HG03354 (cell line): Measurements from ENCODE around the gene TK1.
A peak's percentile ranks its signal among the peaks of the same experiment; 100 is the strongest.

Experiments
- ATAC-seq: cut with Tn5 transposase; IDR thresholded peaks from one replicate; pipeline ENCODE4 v1.9.1; 2021; ENCODE audit warnings: mild to moderate bottlenecking; ENCODE audit not compliant: unreplicated experiment, poor library complexity, severe bottlenecking

The TK1 gene

DNA sequence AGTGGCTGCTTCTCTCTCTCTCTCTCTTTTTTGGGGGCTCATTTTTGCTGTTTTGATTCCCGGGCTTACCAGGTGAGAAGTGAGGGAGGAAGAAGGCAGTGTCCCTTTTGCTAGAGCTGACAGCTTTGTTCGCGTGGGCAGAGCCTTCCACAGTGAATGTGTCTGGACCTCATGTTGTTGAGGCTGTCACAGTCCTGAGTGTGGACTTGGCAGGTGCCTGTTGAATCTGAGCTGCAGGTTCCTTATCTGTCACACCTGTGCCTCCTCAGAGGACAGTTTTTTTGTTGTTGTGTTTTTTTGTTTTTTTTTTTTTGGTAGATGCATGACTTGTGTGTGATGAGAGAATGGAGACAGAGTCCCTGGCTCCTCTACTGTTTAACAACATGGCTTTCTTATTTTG, 36.9 kb upstream of the TK1 start:
- ATAC-seq: no peak

DNA sequence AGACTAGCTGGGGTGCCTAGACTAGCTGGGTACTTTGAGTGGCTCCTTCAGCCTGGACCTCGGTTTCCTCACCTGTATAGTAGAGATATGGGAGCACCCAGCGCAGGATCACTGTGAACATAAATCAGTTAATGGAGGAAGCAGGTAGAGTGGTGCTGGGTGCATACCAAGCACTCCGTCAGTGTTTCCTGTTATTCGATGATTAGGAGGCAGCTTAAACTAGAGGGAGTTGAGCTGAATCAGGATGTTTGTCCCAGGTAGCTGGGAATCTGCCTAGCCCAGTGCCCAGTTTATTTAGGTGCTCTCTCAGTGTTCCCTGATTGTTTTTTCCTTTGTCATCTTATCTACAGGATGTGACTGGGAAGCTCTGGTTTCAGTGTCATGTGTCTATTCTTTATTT, 36.2 kb upstream of the TK1 start:
- no peak for ATAC-seq

DNA sequence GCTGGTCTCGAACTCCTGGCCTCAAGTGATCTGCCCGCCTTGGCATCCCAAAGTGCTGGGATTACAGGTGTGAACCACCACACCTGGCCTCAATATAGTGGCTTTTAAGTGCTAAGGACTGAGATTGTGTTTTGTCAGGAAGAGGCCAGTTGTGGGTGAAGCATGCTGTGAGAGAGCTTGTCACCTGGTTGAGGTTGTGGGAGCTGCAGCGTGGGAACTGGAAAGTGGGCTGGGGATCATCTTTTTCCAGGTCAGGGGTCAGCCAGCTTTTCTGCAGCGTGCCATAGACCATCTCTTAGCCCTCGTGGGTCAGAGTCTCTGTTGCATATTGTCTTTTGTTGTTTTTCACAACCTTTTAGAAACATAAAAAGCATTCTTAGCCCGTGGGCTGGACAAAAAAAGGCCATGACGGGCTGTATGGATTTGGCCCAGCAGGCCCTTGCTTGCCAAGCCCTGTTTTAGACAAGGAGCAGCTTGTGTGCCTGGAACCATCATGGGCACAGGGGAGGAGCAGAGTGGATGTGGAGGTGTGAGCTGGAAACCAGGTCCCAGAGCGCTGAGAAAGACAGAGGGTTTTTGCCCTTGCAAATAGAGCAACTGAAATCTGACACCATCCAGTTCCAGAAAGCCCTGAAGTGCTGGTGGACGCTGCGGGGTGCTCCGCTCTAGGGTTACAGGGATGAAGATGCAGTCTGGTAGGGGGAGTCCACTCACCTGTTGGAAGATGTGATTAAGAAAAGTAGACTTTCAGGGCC, 32.7 kb upstream of the TK1 start:
- no peak for ATAC-seq

DNA sequence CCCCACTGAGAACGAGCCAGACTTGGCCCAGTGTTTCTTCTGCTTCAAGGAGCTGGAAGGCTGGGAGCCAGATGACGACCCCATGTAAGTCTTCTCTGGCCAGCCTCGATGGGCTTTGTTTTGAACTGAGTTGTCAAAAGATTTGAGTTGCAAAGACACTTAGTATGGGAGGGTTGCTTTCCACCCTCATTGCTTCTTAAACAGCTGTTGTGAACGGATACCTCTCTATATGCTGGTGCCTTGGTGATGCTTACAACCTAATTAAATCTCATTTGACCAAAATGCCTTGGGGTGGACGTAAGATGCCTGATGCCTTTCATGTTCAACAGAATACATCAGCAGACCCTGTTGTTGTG, 27.8 kb upstream of the TK1 start:
- ATAC-seq: no peak

- peak; percentile 93 for ATAC-seq
Measured at GRCh38 chr17:78214016-78214705, 27.3 kb upstream of the TK1 start, which contains the start of gene BIRC5. Gene BIRC5, plus strand, starts transcription at chr17:78214253. Its CDS starts 64 bp downstream, at chr17:78214317.

- ATAC-seq: no peak
Measured at GRCh38 chr17:78211032-78211431, 24.2 kb upstream of the TK1 start.

GRCh38 chr17:78210111-78210510, 23.3 kb upstream of the TK1 start:
- ATAC-seq: no peak

DNA sequence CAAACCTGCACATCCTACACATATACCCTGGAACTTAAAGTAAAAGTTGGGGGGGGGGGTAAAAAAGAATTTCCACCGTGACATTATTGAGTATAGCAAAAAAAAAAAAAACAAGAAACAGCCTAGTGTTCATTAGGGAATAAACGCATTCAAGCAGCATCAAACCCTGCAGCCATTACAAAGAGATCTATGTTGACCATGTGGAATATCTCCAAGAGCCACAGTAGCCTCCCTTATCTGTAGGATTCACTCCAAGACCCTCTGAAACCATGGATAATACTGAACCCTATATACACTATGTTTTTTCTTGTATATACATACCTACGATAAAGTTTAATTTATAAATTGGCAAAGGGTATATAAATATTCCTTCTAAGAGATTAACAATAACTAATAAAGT, 21.6 kb upstream of the TK1 start:
- no peak for ATAC-seq

DNA sequence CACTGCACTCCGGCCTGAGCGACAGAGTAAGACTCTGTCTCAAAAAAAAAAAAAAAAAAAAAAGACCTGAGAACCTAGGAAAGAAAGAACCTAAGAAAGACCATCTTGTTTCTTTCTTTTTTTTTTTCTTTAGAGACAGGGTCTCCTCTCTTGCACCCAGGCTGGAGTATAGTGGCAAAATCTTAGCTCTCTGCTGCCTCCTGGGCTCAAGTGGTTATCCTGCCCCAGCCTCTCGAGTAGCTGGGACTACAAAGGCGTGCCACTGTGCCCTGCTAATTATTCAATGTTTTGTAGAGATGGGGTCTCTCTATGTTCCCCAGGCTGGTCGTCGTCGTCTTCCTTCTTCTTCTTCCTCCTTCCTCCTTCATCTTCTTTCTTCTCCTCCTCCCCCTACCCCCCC, 19.4 kb upstream of the TK1 start:
- ATAC-seq: no peak

DNA sequence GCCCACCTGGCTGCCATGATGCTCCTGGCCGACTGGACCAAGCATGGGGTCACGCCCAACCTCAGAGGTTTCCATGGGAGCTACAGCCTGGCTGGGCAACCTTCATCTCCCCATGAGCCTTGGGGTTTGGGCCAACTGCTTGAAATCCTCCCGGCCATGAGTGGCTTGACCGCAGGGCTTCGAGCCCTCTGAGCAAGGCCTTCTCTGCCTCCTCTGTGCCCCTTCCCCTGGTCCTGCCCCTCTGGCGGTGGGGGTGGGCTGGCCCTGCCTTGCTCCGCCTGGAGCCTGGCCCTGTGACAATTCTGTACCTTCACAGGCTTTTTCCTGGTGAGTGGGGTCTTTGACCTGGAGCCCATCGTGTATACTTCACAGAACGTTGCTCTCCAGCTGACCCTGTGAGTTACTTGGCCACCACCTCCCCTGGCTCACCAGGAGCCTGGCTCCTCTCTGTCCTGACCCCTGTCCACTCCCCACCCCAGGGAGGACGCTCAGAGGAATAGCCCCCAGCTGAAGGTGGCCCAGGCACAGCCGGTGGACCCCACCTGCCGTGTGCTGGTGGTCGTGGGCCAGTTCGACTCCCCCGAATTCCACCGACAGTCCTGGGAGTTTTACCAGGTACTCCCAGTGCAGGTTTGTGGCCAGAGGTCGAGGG, 18.4 kb upstream of the TK1 start:
- no peak for ATAC-seq

DNA sequence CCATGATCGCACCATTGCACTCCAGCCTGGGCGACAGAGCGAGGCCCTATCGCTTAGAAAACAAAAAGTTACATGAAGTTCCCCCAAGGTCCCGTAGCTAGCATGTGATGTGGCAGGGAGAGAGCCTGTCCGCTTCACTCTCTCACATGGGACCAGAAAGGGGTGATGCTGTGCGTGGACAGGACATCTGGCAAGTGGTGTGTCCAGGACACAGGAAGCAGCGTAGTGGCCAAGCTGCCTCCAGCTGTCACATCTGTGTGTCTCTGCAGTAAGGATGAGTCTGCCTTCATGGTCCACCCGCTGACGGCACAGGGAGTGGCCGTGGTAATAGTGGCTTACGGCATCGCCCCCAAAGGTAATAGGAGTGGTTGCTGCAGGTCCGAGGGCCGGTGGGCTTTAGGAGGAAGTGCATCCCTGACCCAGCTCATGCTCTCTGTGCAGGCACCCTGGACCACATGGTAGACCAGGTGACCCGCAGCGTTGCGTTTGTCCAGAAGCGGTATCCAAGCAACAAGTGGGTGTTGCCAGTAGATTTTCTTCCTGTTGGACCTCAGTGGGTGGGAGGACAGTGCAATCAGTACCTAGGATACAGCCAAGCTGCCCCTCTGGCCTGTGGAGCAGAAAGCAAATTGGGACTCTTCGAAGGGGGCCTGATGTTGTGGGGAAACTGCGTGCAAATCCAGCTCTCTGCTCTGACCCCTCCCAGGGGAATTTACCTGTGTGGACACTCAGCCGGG, 17.7 kb upstream of the TK1 start:
- no peak for ATAC-seq

DNA sequence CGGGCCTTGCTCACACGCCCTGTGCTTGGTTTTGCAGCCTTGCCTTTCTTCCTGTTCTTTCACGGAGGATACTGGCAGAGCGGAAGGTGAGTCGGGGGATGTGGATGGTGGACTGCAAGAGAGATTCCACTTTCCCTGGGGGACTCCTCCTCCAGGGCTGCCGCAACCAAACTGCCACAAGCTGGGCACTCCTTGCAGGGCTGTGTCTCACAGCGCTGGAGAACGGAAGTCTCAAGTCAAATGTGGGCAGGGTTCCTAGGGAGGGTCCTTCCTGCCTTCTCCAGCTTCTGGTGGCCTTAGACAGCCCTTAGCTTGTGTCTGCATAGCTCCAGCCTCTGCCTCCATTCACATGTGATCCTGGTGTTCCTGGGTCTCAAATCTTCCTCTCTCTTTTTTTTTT, 15.8 kb upstream of the TK1 start:
- no peak for ATAC-seq

GRCh38 chr17:78200451-78200850, 13.6 kb upstream of the TK1 start:
- ATAC-seq: no peak

- no peak for ATAC-seq
Measured at GRCh38 chr17:78197147-78197832, 10.4 kb upstream of the TK1 start.

GRCh38 chr17:78196716-78197115, 9.9 kb upstream of the TK1 start:
- ATAC-seq: no peak

DNA sequence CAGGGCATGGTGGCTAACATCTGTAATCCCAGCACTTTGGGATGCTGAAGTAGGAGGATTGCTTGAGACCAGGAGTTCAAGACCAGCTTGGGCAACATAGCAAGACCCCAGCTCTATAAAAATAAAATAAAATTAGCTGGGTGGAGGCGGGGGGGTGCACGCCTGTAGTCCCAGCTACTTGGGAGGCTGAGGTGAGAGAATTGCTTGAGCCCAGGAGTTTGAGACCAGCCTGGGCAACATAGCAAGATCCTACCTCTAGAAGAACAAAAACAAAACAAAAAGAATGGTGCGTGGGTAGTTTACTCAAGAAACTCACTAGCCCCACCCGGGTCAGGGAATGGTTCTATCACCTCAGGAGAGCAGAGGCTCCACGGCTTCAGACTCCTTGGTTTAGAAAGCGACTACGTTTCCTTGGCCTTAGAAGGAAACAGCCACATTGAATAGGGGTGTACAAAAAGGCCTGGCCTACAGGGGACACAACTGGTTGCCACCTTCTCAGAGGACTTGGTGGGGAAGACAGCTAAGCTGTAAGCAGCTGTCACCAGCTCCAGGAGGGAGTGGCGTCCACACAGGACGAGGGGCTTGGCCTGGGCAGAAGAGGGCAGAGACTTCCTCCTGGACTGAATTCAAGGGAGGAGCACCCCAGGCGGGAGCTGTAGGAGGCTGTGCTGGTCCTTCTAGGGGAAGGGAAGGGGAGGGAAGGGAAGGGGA, 716 bp downstream of the TK1 start:
- ATAC-seq: no peak

DNA sequence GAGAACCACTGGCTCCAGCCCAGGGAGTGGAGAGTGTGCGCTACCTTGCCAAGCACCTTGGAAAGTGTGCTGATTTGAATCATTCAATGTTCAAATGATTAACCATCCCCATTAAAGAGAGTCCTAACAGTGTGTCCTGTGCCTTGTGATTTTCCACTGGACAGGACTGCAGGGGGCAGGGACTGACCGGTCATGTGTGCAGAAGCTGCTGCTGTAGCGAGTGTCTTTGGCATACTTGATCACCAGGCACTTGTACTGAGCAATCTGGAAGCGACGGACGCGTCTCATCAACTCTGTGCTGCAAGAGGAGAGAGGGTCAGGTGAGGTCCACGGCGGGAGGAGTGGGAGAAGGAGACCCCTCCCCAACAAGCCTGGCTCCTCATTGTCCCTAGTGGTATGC, 2.0 kb downstream of the TK1 start:
- no peak for ATAC-seq

DNA sequence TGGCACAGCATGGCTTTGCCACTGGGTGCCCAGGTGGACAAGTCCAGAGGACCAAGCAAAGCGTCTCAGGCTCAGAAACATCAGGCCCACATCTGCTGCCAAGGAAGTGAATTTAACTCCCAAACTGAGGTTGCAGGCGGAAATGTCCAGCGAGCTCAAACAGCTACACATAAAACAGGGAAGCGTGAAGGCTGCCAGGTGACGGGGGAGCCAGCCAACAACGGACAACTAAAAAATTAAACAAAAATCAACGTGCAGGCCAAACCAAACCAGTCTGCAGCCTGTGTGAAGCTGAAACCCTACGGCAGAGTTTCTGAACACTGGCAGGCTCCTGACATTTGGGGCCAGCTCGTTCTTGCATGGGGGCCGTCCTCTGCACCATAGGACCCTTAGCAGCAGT, 2.5 kb downstream of the TK1 start:
- ATAC-seq: no peak

DNA sequence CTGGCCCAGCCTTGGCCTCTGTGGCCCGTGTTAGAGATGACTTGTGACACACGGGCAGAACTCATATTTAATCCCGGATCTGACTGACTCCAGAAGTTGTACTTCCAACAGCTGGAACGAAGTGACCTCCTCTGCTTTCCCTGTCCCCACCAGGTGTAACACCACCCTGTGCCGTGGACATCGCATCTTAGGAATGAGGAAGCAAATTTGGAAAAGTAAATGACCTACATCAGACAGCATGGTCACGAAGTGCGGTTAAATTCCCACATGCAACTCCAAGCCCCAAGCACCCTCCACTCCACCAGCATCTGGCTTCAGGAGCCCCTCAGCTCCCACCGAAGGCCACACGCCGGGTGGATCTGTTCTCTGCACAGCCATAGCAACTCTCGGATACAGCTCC, 2.9 kb downstream of the TK1 start:
- no peak for ATAC-seq
